Renal cortical epithelial cell (primary cell): ENCODE data around the gene SERPINB13. TPM values are rescaled to one million over a fixed set of nuclear protein-coding genes. Genes with fewer than 3 reads are reported as not detected.
"Not testable (repeated sequence)": the region's sequence is repeated elsewhere in the genome, so short reads cannot be mapped to it uniquely, and the experiment has no call there.

Source experiments
- DNase-seq: peaks from one replicate; pipeline ENCODE4 v3.0.0-alpha.2; 2011; ENCODE audit warnings: low read depth
- total RNA-seq: library from RNA; depleted of rRNA; stranded (reverse); fragments of >200 nt; gene quantifications from 2 replicates; pipeline ENCODE4 v1.2.3, GENCODE V29; 2014

SERPINB13 gene
- total RNA-seq, 1 donor from 2014 or later = not detected

GRCh38 chr18:63590373-63590772 lies 3.2 kb downstream of the SERPINB13 start:
- peak; percentile 77 for DNase-seq

DNA sequence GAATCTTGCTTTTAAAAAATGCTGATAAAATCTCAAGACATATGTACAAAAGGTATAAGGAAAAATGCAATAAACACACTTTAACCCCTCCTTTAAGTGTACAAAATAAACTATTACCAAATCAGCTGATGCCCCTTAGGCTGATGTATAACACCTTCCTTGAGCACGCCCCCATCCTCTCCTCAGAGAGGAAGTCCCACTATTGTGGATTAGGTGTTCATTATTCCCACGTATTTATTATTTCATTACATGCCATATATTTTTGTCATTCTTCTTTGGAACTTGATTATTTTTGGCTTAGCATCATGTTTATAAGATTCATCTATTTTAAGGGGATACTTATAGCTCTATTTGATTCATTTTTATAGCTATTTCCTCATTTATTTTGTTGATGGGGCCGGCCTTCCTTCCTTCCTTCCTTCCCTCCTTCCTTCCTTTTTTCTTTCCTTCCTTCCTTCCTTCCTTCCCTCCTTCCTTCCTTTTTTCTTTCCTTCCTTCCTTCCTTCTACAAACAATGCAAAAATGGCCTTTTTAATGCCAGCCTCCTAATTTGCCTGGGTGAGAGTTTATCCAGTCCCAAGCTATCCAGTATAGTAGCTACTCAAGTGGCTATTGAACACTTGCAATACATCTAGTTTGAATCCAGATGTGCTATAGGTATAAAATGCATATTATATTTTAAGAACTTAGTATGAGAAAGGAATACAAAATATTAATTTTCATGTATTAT lies 4.0 kb downstream of the SERPINB13 start:
- no peak for DNase-seq

DNA sequence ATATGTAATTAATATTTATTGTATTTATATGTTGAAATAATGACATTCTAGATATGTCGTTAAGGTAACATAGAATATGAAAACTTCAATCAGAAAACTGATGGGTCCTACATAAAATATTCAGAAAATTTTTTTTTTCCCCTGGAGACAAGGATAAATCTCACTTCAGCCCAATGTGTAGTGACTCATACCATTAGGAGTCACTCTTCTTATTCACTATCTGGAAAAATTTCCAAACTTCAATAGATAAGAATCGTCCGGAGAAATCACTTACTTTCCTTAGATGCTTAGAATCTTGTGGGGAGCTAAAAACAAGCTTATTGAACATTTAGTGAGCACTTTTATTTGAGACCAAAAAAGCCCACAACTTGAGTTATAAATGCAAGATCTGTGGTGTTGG lies 4.6 kb downstream of the SERPINB13 start:
- DNase-seq = no peak

GRCh38 chr18:63592471-63592870 lies 5.3 kb downstream of the SERPINB13 start:
- DNase-seq = no peak

DNA sequence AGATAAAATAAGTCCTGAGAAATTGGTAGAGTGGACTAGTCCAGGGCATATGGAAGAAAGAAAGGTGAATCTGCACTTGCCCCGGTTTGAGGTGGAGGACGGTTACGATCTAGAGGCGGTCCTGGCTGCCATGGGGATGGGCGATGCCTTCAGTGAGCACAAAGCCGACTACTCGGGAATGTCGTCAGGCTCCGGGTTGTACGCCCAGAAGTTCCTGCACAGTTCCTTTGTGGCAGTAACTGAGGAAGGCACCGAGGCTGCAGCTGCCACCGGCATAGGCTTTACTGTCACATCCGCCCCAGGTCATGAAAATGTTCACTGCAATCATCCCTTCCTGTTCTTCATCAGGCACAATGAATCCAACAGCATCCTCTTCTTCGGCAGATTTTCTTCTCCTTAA lies 9.8 kb downstream of the SERPINB13 start:
- no peak for DNase-seq

GRCh38 chr18:63603355-63603754 lies 16.2 kb downstream of the SERPINB13 start:
- DNase-seq = peak; percentile 5

DNA sequence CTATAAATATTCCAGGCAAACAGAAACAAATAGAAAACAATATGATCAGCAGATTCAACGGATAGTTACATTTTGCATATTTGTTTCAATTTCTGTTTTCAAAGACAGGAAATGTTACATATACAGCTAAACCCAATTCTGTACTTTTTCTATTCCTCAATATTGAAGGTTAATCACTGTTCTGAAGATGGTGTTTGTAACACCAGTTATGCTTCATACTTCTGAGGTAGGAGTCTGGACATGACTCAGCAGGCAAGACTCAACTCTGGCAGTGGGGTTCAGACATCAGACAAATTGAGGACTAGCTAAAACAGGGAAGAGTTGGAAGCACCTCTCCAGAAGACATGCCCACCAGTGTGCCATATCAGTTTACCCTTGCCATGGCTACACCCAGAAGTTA lies 16.6 kb downstream of the SERPINB13 start:
- DNase-seq = peak; percentile 56

DNA sequence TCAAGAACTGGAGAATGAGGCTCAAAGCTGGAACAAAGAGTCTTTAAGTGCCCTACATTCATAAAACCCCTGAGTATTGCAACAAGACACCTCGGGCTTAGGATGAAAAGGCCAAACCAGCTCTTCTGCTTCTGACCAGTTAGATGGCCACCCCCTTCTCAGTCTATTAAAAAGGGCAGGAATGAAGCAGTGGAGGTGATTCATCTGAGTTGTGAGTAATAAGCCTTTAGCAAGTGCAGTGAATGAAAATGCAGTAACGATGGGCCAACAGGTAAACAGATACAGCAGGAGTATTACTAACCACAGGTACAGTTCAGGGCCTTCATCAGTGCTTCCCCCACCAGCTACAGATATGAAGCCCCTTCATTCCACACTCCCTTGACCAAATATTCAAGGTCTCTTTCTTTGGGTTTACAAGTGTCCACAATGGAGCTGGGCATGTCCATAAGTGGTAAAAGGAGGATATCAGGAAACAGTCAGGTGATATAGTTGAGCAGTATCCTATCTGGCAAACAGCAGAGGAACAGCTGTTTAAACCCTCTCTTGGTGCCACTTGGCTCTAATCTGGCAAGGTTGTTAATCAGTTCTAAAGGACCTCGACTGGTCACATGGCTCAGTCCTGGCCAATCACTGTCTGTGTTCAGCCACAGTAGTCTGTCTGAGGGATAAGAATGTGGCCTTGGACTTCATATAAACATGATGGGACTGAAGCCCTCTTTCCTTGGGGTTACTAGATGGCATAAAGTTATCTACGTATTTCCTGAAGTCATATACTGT lies 17.8 kb downstream of the SERPINB13 start:
- peak; percentile 91 for DNase-seq

DNA sequence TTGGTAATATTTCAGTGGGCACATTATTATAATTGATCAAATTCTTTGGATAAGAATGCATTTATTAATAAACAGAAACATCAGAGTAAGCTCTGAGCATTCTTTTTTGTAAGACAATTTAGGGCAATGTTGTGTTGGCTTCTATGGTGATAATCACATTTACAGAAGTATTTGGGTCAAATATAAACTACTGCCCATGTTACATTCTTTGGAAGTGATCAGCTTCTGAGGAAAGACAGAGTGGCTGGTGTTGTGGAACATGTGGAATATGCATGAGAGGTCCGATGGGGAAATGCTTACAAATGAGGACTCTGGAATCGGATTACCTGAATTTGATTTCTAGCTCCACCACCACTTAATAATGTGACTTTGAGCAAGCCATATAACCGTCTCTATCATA lies 19.4 kb downstream of the SERPINB13 start:
- DNase-seq = peak; percentile 7

DNA sequence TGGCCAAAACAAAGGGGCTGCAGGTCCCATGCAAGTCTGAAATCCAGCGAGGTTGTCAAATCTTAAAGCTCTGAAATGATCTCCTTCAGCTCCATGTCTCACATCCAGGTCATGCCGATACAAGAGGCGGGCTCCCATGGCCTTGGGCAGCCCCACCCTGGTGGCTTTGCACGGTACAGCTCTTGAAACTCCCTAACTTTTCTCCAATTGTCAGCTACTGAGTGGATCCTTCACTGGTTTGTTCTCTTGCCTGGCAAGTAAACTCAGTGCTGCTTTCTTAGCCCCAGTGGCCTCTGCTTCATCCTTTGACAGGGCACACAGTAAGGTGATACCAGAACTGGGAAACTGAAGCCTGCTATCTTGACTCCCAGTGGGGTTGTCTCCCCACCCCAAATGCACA lies 26.3 kb downstream of the SERPINB13 start:
- no peak for DNase-seq

GRCh38 chr18:63617049-63617914 lies 30.1 kb downstream of the SERPINB13 start:
- no peak for DNase-seq

GRCh38 chr18:63617915-63618234 lies 30.7 kb downstream of the SERPINB13 start:
- DNase-seq = no peak

GRCh38 chr18:63619661-63620060 lies 32.5 kb downstream of the SERPINB13 start:
- DNase-seq = no peak

DNA sequence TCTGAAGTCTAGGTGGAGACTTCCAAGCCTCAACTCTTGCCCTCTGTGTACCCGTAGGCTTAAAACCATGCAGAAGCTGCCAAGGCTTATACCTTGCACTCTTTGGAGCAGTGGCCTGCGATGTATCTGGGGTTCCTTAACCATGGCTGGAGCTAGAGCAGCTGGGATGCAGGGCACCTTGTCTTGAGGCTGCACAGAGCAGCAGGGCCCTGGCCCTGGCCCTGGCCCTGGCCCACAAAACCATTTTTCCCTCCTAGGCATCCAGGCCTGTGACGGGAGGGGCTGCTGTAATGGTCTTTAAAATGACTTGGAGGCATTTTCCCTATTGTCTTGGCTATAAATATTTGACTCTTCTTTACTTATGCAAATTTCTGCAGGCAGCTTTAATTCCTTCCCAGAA lies 37.7 kb downstream of the SERPINB13 start:
- DNase-seq = no peak

GRCh38 chr18:63626431-63626830 lies 39.3 kb downstream of the SERPINB13 start:
- no peak for DNase-seq

DNA sequence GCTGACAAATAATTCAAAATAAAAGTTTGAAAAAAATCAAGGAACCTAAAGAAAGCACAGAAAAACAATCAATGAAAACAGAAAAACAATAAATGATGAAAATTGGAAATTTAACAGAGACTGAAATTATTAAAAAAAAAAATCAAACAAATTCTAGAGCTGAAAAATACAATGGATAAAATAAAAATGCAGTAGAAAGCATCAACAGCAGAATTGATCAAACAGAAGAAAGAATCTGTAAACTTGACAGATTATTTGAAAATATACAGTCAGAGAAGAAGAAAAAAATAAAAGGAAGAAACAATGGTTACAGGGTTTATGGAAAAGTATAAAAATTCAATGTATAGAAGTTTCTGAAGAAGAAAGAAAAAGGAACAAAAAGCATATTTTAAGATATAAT lies 40.7 kb downstream of the SERPINB13 start:
- no peak for DNase-seq

GRCh38 chr18:63637703-63638102 lies 50.6 kb downstream of the SERPINB13 start:
- DNase-seq = no peak

DNA sequence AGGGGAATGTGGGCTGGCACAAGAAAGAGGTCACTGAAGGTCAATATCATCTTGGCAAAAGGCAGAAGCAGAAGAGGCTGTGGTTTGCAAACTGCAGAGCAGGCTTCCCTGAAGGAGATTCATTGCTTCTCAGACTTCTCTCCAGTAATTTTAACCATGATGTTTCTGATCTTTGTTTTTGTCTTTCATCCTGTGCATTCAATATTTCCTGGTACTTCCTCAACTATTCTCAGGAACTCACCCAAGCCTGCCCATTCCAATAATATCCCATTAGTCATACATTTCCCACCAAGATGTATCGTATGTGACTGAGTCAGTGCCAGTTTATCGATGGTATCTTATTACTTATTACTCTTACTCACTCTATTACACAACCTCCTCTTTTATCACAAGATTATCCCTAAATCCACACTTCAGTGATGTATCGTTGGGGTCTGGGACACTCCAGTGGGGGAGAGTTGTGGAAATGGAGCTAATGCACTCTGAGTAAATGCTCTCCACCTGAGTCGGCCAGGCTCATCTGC lies 54.1 kb downstream of the SERPINB13 start:
- DNase-seq = peak; percentile 71

DNA sequence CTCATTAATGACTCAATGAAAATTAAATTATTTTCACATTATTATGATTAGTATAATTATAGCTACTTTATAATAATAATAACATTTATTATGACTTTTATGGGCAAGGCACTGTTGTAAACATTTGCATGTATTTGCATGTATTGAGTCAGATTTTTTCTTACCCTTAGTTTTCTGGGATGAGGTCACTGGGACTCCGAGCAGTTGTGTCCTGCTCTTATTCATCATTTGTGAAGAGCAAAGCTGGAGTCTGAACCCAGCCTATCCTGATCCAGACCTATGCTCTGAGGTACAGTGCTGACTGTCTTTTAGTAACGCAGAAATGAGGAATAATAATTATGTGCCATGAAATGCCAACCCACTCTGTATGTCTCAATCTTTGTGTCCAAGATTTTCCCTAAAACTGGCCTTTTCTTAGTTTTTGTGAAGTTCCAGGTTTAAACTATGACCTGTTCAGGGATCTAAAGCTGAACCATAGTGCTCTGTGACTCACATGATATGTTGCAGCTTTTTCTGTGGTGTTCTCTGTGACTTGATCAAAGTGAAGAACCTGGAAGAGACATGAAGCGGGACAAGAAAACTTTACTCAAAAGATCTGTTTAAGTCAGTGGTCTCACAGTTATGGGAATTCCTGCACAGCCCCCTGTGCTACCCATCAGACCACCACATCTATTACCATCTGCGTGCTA lies 55.7 kb downstream of the SERPINB13 start:
- DNase-seq = not testable (repeated sequence)

DNA sequence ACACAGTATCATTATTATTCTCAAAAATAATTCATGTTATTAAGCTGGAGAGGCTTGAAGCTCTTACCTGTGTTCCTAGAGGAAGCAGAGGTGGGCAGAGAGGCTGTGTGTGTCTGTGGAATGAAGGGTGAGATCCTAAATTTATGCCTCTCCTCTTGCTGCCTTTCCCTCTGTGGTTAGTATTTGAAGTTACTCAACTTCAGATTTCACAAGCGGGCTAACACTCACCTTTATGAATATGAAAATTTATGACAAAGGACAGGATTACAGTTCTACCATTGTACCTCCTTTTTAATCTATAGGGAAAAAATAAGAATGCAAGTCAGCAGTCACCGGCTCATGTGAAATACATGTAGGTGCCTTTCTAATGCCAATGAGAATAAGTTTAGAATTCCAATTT lies 57.0 kb downstream of the SERPINB13 start, which contains the start of gene SERPINB4:
SERPINB4 (minus strand) TSS at position 115 of the 400 bp plus-strand sequence. CDS start 679 bp downstream, outside the sequence.
- DNase-seq = not testable (repeated sequence)

- DNase-seq = not testable (repeated sequence)
Observed at GRCh38 chr18:63644694-63645093, 57.6 kb downstream of the SERPINB13 start.
